ENCODE measurements around the gene GHITM.

GRCh38 chr10:84137811-84138210 lies 1.5 kb upstream of the GHITM start:
- TF ChIP-seq, protein P1, sequence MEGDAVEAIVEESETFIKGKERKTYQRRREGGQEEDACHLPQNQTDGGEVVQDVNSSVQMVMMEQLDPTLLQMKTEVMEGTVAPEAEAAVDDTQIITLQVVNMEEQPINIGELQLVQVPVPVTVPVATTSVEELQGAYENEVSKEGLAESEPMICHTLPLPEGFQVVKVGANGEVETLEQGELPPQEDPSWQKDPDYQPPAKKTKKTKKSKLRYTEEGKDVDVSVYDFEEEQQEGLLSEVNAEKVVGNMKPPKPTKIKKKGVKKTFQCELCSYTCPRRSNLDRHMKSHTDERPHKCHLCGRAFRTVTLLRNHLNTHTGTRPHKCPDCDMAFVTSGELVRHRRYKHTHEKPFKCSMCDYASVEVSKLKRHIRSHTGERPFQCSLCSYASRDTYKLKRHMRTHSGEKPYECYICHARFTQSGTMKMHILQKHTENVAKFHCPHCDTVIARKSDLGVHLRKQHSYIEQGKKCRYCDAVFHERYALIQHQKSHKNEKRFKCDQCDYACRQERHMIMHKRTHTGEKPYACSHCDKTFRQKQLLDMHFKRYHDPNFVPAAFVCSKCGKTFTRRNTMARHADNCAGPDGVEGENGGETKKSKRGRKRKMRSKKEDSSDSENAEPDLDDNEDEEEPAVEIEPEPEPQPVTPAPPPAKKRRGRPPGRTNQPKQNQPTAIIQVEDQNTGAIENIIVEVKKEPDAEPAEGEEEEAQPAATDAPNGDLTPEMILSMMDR (IDR thresholded peaks at IDR 0.05) = no peak
- no peak for TF ChIP-seq POLR2A (IDR thresholded peaks at IDR 0.05)
- TF ChIP-seq EP300 (IDR thresholded peaks at IDR 0.05) = no peak
- TF ChIP-seq POLR2AphosphoS5 (IDR thresholded peaks at IDR 0.05) = no peak

Data from upper lobe of left lung (tissue), 4 donors.